Neural cell (in vitro differentiated cells): Measurements from ENCODE around the gene IFIT3.

Experiments
- CTCF ChIP-seq: fragments of 450-650 bp; IDR thresholded peaks from 2 replicates; pipeline ENCODE4 v1.5.1; 2014; ENCODE audit warnings: antibody characterized with exemption, mild to moderate bottlenecking, moderate library complexity; ENCODE audit not compliant: poor library complexity, severe bottlenecking
- EP300 ChIP-seq: fragments of 450-650 bp; conservative IDR thresholded peaks from 2 replicates; pipeline ENCODE4 v1.6.1; 2014; ENCODE audit warnings: antibody characterized with exemption, mild to moderate bottlenecking, moderate library complexity; ENCODE audit not compliant: poor library complexity, severe bottlenecking
- POLR2AphosphoS5 ChIP-seq: IDR thresholded peaks from 2 replicates; pipeline ENCODE4 v1.6.1; 2012
- TF ChIP-seq, protein P1 (sequence below): IDR thresholded peaks from 2 replicates; pipeline ENCODE4 v1.6.1; 2012; ENCODE audit warnings: borderline replicate concordance

- TF ChIP-seq CTCF = no peak
- TF ChIP-seq POLR2AphosphoS5 = no peak
- TF ChIP-seq EP300 = no peak
- TF ChIP-seq, protein P1, sequence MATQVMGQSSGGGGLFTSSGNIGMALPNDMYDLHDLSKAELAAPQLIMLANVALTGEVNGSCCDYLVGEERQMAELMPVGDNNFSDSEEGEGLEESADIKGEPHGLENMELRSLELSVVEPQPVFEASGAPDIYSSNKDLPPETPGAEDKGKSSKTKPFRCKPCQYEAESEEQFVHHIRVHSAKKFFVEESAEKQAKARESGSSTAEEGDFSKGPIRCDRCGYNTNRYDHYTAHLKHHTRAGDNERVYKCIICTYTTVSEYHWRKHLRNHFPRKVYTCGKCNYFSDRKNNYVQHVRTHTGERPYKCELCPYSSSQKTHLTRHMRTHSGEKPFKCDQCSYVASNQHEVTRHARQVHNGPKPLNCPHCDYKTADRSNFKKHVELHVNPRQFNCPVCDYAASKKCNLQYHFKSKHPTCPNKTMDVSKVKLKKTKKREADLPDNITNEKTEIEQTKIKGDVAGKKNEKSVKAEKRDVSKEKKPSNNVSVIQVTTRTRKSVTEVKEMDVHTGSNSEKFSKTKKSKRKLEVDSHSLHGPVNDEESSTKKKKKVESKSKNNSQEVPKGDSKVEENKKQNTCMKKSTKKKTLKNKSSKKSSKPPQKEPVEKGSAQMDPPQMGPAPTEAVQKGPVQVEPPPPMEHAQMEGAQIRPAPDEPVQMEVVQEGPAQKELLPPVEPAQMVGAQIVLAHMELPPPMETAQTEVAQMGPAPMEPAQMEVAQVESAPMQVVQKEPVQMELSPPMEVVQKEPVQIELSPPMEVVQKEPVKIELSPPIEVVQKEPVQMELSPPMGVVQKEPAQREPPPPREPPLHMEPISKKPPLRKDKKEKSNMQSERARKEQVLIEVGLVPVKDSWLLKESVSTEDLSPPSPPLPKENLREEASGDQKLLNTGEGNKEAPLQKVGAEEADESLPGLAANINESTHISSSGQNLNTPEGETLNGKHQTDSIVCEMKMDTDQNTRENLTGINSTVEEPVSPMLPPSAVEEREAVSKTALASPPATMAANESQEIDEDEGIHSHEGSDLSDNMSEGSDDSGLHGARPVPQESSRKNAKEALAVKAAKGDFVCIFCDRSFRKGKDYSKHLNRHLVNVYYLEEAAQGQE = no peak
Measured at GRCh38 chr10:89337484-89337883, 9.7 kb downstream of the IFIT3 start.
